Measurements from ENCODE around the gene CDK4.

Gene CDK4

DNA sequence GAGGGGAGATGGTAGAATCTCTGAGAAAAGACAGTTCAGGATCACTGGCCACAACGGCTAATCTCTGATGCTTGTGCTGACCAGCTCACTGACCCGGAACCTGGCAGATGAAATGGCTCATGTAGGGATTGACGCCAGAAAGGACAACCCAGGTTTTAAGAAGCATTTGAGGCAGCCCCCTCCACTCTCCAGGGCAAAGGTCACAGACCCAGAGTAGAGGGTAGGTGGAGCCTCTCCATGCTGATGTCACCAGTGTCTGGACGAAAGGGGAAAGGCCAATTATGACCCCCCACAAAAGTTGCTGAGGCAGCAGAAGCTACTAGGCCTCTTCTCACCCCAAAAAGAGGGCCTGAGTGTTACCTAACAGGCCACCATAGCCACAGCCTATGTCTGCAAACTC, 18.6 kb upstream of the CDK4 start:
- H3K36me3 ChIP-seq: peaks cover 18 to 49% (median 37%) of the 10 kb centered on the region in 11 experiments
- H3K9ac ChIP-seq: peak overlapping the region in 8 of 11 experiments; percentile 30 to 97 (median 87); a peak in 13 of 22 replicates
- peaks cover 22 to 73% (median 45%) of the 10 kb centered on the region in 10 experiments for H3K4me1 ChIP-seq
- peaks cover 30 to 35% (median 31%) of the 10 kb centered on the region in 11 experiments for H3K27me3 ChIP-seq
- peaks cover 0 to 3% (median 0%) of the 10 kb centered on the region in 11 experiments; a peak in 1 of 22 replicates for H3K9me3 ChIP-seq (replicated peaks in 1 of 11)
- H3K4me3 ChIP-seq: peak overlapping the region in 9 of 10 experiments; percentile 69 to 80 (median 71); a peak in 16 of 20 replicates
- no peak for TF ChIP-seq Cebpa-rat (IDR thresholded peaks at IDR 0.05)
- peak overlapping the region; percentile 82 to 98 (median 91) for H3K4me2 ChIP-seq
- peaks cover 0 to 54% (median 21%) of the 10 kb centered on the region in 11 experiments; a peak in 18 of 22 replicates for H4K20me1 ChIP-seq
- peak overlapping the region in 3 of 11 experiments; percentile 11 to 83 (median 80); a peak in 3 of 22 replicates for H3K27ac ChIP-seq

DNA sequence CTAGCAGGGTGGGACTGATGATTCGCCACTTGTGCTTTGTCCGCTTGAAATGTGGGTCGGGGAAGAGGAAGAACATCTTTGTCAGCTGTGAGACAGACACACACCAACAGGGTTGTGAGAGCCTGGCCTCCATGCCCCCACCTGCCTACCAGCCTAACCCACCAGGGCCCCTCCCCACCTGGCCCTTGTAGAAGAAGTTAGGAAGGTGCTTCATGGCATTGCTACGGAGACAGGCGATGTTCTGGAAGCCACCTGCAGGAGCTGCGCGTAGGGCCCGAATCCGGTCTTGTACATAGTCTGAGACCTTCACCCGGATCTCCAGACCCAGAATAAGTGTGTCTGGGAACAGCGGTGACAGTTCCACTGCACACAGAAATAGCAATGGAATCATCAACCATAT, 17.5 kb upstream of the CDK4 start:
- H3K27ac ChIP-seq: no peak overlapping the region
- no peak overlapping the region for H3K9ac ChIP-seq
- peaks cover 0 to 66% (median 29%) of the 10 kb centered on the region in 11 experiments; a peak in 18 of 22 replicates for H4K20me1 ChIP-seq
- H3K36me3 ChIP-seq: peaks cover 18 to 44% (median 37%) of the 10 kb centered on the region in 11 experiments
- peak overlapping the region in 1 of 11 experiments; percentile 27; a peak in 2 of 22 replicates for H3K4me2 ChIP-seq
- H3K9me3 ChIP-seq (replicated peaks in 1 of 11): peaks cover 0 to 4% (median 0%) of the 10 kb centered on the region in 11 experiments; a peak in 2 of 22 replicates
- peaks cover 32 to 73% (median 52%) of the 10 kb centered on the region in 10 experiments for H3K4me1 ChIP-seq
- no peak for TF ChIP-seq Cebpa-rat (IDR thresholded peaks at IDR 0.05)
- peaks cover 41 to 46% (median 43%) of the 10 kb centered on the region in 11 experiments for H3K27me3 ChIP-seq
- no peak overlapping the region for H3K4me3 ChIP-seq

DNA sequence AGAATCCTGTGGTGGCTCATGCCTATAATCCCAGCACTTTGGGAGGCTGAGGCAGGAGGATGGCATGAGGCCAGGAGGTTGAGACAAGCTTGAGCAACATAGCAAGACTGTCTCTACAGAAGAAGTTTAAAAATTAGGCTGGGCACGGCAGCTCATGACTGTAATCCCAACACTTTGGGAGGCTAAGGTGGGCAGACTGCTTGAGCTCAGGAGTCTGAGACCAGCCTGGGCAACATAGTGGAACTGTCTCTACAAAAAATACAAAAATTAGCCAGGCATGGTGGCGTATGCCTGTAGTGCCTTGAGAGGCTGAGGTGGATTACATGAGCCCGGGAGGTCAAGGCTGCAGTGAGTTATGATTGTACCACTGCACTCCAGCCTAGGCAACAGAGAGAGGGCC, 15.8 kb upstream of the CDK4 start:
- H3K9ac ChIP-seq: no peak overlapping the region
- H3K4me1 ChIP-seq: peaks cover 22 to 58% (median 44%) of the 10 kb centered on the region in 10 experiments
- H3K4me2 ChIP-seq: no peak overlapping the region
- peaks cover 0 to 7% (median 0%) of the 10 kb centered on the region in 11 experiments; a peak in 2 of 22 replicates for H3K9me3 ChIP-seq (replicated peaks in 1 of 11)
- H4K20me1 ChIP-seq: peaks cover 0 to 78% (median 34%) of the 10 kb centered on the region in 11 experiments; a peak in 18 of 22 replicates
- H3K36me3 ChIP-seq: peaks cover 18 to 50% (median 37%) of the 10 kb centered on the region in 11 experiments
- H3K27me3 ChIP-seq: peaks cover 59 to 63% (median 60%) of the 10 kb centered on the region in 11 experiments
- no peak for TF ChIP-seq Cebpa-rat (IDR thresholded peaks at IDR 0.05)
- no peak overlapping the region for H3K27ac ChIP-seq
- H3K4me3 ChIP-seq: no peak overlapping the region

DNA sequence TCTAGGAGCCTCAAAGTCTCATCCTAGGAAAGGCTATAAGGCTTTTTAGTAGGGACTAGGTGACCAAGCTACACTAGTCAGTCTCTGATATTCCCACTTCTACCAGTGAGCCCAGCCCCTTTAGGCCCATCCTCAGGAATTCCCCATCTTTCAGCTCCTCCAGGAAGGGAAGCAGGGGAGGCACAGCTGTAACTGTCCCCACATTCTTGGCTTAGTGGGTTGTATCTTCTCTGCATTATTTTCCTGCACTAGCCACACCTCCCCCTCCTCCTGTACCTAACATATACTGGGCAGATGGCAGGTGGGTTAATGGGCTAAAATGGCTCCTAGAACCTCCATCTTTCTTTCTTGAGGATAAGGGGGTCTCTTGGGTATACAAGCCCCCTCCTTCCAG, 15.2 kb upstream of the CDK4 start:
- Histone ChIP-seq H3K27ac (no peak overlapping the region), H3K4me2 (peak overlapping the region in 4 of 11 experiments; percentile 39 to 77 (median 67); a peak in 6 of 22 replicates), H4K20me1 (peaks cover 0 to 84% (median 34%) of the 10 kb centered on the region in 11 experiments; a peak in 18 of 22 replicates), H3K9me3 (replicated peaks in 1 of 11) (peaks cover 0 to 7% (median 0%) of the 10 kb centered on the region in 11 experiments; a peak in 2 of 22 replicates), H3K4me1 (peaks cover 18 to 55% (median 39%) of the 10 kb centered on the region in 10 experiments), H3K4me3 (no peak overlapping the region), H3K27me3 (peaks cover 64 to 69% (median 66%) of the 10 kb centered on the region in 11 experiments), H3K9ac (no peak overlapping the region), H3K36me3 (peaks cover 18 to 51% (median 37%) of the 10 kb centered on the region in 11 experiments)
- TF ChIP-seq Cebpa-rat (IDR thresholded peaks at IDR 0.05): no peak

DNA sequence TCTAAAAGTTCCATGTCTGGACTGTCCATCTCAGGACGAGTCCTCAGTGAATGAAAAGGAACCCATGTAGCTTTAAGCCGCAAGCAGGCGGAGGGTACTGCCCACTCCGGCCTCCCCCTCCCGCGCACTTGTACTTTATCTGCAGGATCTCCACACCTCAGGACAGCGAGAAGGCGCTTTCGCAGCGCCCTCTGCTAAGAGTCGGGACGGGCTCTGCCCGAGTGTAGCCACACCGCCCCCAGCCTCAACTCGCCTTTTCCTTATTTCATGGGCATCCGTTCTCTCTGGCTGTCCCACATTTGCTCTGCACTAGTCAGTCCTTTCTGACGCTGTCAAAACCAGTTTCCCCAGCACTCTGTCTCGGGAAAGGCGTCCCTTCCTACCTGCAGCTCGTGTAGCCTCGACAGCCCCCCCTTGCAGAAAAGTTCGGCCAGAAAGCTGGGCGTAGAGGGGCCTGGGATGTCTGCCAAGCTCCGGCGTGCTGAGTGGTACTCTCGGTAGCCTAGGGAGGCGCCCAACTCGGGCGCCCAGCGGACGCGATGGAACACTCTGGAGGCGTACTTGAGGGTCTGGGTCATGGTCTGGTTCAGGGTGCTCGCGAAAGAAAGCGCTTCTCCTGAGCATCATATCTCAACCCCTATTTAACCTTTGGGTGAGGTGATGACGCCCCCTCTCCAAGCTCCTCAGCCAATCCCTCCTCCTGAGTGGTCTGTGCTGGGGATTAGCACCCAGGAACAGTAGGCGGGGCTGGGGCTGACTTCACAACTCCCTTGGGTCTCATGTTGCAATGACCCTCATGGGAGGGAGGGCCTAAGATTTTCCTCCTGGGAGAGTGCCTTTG, 14.6 kb upstream of the CDK4 start, which contains the start of gene CYP27B1:
Gene CYP27B1, minus strand, starts transcription at position 615 of the 841 bp plus-strand sequence. Its CDS starts 37 bp downstream, at position 578.
- Histone ChIP-seq H3K9ac (no peak within 1 kb of the TSS), H3K4me2 (peak within 1 kb of the TSS in 5 of 11 experiments; percentile 66 to 77 (median 67); a peak in 11 of 22 replicates), H3K4me3 (peak within 1 kb of the TSS in 2 of 10 experiments; percentile 40 to 53; a peak in 2 of 20 replicates), H3K27me3 (peaks cover 66 to 75% (median 71%) of the 10 kb centered on the region in 11 experiments), H3K9me3 (replicated peaks in 1 of 11) (peaks cover 0 to 7% (median 0%) of the 10 kb centered on the region in 11 experiments; a peak in 2 of 22 replicates), H3K36me3 (peaks cover 18 to 51% (median 37%) of the 10 kb centered on the region in 11 experiments), H3K4me1 (peaks cover 18 to 55% (median 39%) of the 10 kb centered on the region in 10 experiments), H4K20me1 (peaks cover 0 to 90% (median 34%) of the 10 kb centered on the region in 11 experiments; a peak in 18 of 22 replicates), H3K27ac (no peak within 1 kb of the TSS)
- no peak for TF ChIP-seq Cebpa-rat (IDR thresholded peaks at IDR 0.05)

DNA sequence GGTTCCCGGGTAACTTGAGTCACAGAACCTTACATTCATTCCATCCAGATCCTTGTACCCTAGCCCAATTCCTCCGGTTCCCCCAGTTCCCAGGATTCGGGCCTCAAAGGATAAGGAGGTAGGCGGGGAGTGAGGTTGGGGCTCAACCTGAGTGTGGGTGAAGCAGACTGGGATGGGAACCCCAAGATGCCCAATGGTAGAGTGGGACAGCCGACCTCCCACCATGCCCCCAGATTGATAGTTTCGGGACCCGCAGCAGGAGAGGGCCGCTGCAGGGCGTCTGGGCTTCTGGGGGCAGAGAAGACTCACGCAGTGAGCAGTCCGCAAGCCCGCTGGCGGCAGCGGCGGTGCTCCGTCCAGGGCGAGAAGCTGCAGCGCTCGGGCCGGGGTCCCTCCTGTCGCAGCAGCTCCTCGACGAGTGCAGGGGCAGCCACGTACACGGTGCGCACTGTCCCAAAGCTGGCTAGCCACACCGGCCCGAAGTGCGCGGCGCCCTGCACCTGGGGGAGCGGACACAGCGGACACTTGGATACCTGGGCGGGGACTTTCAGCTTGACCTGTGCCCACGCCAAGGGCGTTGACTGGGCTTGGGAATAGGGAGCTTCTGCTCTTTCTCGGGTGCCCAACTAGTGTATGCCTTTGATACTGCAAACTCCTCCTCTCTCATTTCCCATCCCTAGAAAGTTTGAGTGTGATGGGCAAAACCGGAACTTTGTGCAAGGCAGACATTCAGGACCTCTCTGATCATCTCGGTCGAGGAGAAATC, 13.8 kb upstream of the CDK4 start:
- Histone ChIP-seq H3K4me1 (peaks cover 13 to 49% (median 33%) of the 10 kb centered on the region in 10 experiments), H3K4me3 (peak overlapping the region in 9 of 10 experiments; percentile 22 to 53 (median 33); a peak in 12 of 20 replicates), H3K36me3 (peaks cover 18 to 50% (median 36%) of the 10 kb centered on the region in 11 experiments), H3K27me3 (peaks cover 66 to 82% (median 78%) of the 10 kb centered on the region in 11 experiments), H4K20me1 (peaks cover 0 to 94% (median 34%) of the 10 kb centered on the region in 11 experiments; a peak in 18 of 22 replicates), H3K4me2 (peak overlapping the region; percentile 27 to 77 (median 61); a peak in 19 of 22 replicates), H3K9me3 (replicated peaks in 1 of 11) (peaks cover 0 to 7% (median 0%) of the 10 kb centered on the region in 11 experiments; a peak in 2 of 22 replicates), H3K9ac (no peak overlapping the region), H3K27ac (no peak overlapping the region)
- TF ChIP-seq Cebpa-rat (IDR thresholded peaks at IDR 0.05): no peak

DNA sequence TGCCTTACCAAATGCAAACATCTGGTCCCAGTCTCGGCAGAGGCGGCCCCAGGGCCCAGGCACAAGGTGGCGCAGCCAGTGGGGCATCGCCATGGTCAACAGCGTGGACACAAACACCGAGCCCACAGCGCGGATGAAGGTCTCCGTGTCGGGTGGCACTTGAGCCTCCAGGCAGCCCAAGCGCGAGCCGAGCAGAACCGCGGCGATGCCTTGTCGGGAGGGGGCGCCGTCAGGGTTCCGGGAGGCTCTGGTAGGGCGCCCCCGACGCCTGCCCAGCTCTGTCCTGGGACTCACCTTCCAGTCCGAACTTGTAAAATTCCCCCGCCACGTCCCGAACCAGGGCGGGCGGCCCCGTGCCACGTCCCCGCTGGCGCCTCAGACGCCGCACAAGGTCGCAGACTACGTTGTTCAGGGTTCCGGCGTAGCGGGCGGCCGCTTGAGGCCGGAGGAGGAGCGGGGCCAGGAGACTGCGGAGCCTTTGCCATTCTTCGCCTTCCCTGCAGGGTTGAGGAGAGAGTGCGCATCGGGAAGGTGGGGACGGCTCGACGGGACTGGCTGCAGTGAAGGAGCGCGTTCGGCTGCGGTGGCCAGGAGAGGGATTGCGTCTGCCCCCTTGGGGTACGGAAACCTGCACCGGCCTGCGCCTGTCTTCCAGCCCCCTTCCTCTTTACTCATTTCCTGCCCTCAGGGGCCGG, 13.0 kb upstream of the CDK4 start:
- Histone ChIP-seq H3K36me3 (peaks cover 18 to 43% (median 31%) of the 10 kb centered on the region in 11 experiments), H3K9me3 (replicated peaks in 1 of 11) (peaks cover 0 to 7% (median 0%) of the 10 kb centered on the region in 11 experiments; a peak in 2 of 22 replicates), H3K4me1 (peaks cover 9 to 41% (median 29%) of the 10 kb centered on the region in 10 experiments), H3K4me3 (peak overlapping the region in 9 of 10 experiments; percentile 22 to 53 (median 33); a peak in 17 of 20 replicates), H4K20me1 (peaks cover 0 to 93% (median 39%) of the 10 kb centered on the region in 11 experiments; a peak in 19 of 22 replicates), H3K4me2 (peak overlapping the region; percentile 27 to 77 (median 61); a peak in 21 of 22 replicates), H3K27ac (no peak overlapping the region), H3K9ac (0 out of 22 replicates have a peak overlapping the region, but pooled peaks of 1 of the 11 experiments have one; percentile 34), H3K27me3 (peaks cover 66 to 88% (median 79%) of the 10 kb centered on the region in 11 experiments)
- no peak for TF ChIP-seq Cebpa-rat (IDR thresholded peaks at IDR 0.05)

All from BLaER1 treated with 17β-estradiol and CSF1 and Interleukin-3, amounts not matched to agents 10 nM and 100 nM (cell line).